ENCODE results near the gene PAGE2.

PAGE2 gene

GRCh38 chrX:55074851-55075467, 13.9 kb upstream of the PAGE2 start, which contains the start of gene PAGE2B:
Gene PAGE2B (plus strand): TSS chrX:55075030. CDS start chrX:55076042, 1,012 bp downstream.
- H3K4me3 ChIP-seq (ENCODE audit: low read depth, low read length): no peak within 1 kb of the TSS
- TF ChIP-seq, protein P1, sequence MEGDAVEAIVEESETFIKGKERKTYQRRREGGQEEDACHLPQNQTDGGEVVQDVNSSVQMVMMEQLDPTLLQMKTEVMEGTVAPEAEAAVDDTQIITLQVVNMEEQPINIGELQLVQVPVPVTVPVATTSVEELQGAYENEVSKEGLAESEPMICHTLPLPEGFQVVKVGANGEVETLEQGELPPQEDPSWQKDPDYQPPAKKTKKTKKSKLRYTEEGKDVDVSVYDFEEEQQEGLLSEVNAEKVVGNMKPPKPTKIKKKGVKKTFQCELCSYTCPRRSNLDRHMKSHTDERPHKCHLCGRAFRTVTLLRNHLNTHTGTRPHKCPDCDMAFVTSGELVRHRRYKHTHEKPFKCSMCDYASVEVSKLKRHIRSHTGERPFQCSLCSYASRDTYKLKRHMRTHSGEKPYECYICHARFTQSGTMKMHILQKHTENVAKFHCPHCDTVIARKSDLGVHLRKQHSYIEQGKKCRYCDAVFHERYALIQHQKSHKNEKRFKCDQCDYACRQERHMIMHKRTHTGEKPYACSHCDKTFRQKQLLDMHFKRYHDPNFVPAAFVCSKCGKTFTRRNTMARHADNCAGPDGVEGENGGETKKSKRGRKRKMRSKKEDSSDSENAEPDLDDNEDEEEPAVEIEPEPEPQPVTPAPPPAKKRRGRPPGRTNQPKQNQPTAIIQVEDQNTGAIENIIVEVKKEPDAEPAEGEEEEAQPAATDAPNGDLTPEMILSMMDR (IDR thresholded peaks at IDR 0.05; ENCODE audit: low read depth, low read length): no peak

- TF ChIP-seq, protein P1 (IDR thresholded peaks at IDR 0.05; ENCODE audit: low read depth, low read length): no peak
- H3K4me3 ChIP-seq (ENCODE audit: low read depth, low read length): no peak overlapping the region
Observed at GRCh38 chrX:55098691-55099090, 9.9 kb downstream of the PAGE2 start.

DNA sequence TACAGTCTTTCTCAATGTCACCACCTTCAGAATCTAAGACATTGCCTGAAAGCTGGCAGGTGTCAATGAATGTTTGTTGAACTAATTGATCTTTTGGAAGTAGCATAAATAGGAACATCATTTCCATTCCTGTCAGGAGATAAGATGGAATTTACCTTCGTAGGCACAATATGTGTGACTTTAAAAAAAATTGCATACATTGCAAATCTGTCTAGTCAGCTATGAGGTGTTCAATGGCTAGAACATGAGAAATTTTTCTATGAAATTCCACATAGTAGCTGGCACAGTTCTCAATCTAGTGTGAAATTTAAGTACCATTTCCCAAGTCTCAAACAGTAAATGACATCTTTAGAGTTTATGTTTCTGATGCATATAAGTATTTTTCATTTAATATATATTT, 10.3 kb downstream of the PAGE2 start:
- no peak overlapping the region for H3K4me3 ChIP-seq (ENCODE audit: low read depth, low read length)
- TF ChIP-seq, protein P1 (IDR thresholded peaks at IDR 0.05; ENCODE audit: low read depth, low read length): no peak

DNA sequence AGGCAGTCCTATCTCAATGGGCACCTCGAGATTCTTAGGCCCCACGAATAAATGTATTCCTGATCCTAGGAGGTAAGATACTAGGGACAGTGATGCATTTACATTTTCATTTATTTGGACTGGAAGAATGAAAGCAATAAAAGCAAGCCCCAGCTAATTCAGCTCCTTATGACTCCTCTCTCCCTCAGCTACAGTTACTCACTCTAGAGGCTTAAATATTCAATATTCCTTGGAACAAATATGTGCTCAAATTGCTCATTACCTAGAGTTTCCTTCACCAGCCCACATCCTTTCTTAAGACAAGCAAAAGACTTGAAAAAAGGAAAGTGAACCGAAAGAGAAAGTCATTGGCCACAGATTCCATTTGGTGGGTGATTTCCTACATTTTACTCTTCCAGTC, 13.9 kb downstream of the PAGE2 start:
- no peak overlapping the region for H3K4me3 ChIP-seq (ENCODE audit: low read depth, low read length)

DNA sequence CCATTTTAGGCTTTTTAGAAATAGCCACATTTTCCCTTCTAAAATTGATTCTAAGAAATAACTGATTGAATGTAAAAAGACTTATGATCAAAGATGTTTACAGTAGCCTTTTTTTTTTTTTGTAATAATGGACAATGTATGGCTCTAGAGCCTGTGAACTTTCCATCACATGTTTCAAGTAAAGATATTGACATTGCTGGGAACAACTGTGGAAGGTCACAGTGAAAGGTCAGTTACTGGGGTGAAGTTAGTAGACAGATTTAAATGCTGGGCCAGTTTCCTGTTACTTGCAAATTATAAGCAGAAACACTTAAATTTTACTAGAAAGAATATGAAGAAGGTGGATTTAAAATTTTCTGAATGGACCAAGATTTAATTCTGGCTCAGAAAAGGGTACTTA, 18.4 kb downstream of the PAGE2 start:
- TF ChIP-seq, protein P1 (IDR thresholded peaks at IDR 0.05; ENCODE audit: low read depth, low read length): no peak
- no peak overlapping the region for H3K4me3 ChIP-seq (ENCODE audit: low read depth, low read length)

More for the DNA sequence above, 13.9 kb downstream of the PAGE2 start:
- TF ChIP-seq, protein P1 (IDR thresholded peaks at IDR 0.05; ENCODE audit: low read depth, low read length): no peak

- TF ChIP-seq, protein P1 (IDR thresholded peaks at IDR 0.05; ENCODE audit: low read depth, low read length): no peak
- H3K4me3 ChIP-seq (ENCODE audit: low read depth, low read length): no peak overlapping the region
Observed at GRCh38 chrX:55107911-55108310, 19.1 kb downstream of the PAGE2 start.

- H3K4me3 ChIP-seq (ENCODE audit: low read depth, low read length): no peak overlapping the region
Observed at GRCh38 chrX:55109306-55109705, 20.5 kb downstream of the PAGE2 start.

More at GRCh38 chrX:55109306-55109705, 20.5 kb downstream of the PAGE2 start:
- TF ChIP-seq, protein P1 (IDR thresholded peaks at IDR 0.05; ENCODE audit: low read depth, low read length): no peak

All from WI38 (cell line).